Activated CD8-positive, alpha-beta memory T cell treated with anti-CD3 and anti-CD28 coated beads for 1 hour (primary cell): Measurements from ENCODE around the gene APBB2.

Experiments used
- DNase-seq, 2 donors: peaks; one replicate each; pipeline ENCODE4 v3.0.0-alpha.2; 2020; ENCODE audit warnings: low read depth in 1 of 2; ENCODE audit errors: extremely low read depth in 1 of 2

APBB2 gene

GRCh38 chr4:40789771-40790170 lies 424.6 kb downstream of the APBB2 start:
- DNase-seq: no peak

- no peak for DNase-seq
Observed at GRCh38 chr4:40789031-40789430, 425.3 kb downstream of the APBB2 start.

- no peak for DNase-seq
Observed at GRCh38 chr4:40788331-40788730, 426.0 kb downstream of the APBB2 start.

- DNase-seq: no peak
Observed at GRCh38 chr4:40785727-40786126, 428.6 kb downstream of the APBB2 start.

- DNase-seq: no peak
Observed at GRCh38 chr4:40782876-40783275, 431.5 kb downstream of the APBB2 start.

GRCh38 chr4:40778090-40778489 lies 436.3 kb downstream of the APBB2 start:
- no peak for DNase-seq

GRCh38 chr4:40769266-40769665 lies 445.1 kb downstream of the APBB2 start:
- no peak for DNase-seq

- DNase-seq: no peak
Observed at GRCh38 chr4:40763228-40763716, 451.1 kb downstream of the APBB2 start.
